NCI-H2107 (cell line): ENCODE measurements around the gene VWA5A.

Experiments used
- DNase-seq: peaks from one replicate; lab custom pipeline; 2025; lab: John Stamatoyannopoulos, UW

Gene VWA5A

GRCh38 chr11:124114942-124115781 lies at the start of gene VWA5A:
Gene VWA5A, plus strand, starts transcription at chr11:124115450. Its CDS starts 2,062 bp downstream, at chr11:124117512.
- no peak for DNase-seq

DNA sequence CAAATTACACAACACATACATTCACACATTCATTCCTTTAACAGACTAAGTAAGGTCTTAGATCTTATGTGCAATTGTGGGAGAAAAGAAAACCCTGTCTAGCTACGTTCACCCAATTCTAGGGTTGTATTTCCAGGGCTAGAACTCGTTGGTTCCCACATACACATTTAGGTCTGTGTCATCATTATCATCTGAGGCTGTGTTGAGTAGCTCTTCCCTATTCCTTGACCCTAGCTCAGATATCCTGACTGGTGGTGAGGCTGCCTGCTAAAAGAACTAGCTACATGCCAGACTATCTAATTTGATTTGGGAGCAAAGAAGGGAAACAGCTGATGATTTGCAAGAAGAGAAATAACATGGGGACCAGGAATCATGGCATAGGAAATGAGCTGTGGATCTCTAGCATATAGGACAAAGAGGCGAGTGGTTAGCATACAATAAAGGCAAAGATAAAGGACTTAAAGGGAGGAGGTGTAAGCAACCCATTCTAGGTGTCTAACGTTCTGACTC lies 46.6 kb upstream of the VWA5A start:
- DNase-seq: no peak

DNA sequence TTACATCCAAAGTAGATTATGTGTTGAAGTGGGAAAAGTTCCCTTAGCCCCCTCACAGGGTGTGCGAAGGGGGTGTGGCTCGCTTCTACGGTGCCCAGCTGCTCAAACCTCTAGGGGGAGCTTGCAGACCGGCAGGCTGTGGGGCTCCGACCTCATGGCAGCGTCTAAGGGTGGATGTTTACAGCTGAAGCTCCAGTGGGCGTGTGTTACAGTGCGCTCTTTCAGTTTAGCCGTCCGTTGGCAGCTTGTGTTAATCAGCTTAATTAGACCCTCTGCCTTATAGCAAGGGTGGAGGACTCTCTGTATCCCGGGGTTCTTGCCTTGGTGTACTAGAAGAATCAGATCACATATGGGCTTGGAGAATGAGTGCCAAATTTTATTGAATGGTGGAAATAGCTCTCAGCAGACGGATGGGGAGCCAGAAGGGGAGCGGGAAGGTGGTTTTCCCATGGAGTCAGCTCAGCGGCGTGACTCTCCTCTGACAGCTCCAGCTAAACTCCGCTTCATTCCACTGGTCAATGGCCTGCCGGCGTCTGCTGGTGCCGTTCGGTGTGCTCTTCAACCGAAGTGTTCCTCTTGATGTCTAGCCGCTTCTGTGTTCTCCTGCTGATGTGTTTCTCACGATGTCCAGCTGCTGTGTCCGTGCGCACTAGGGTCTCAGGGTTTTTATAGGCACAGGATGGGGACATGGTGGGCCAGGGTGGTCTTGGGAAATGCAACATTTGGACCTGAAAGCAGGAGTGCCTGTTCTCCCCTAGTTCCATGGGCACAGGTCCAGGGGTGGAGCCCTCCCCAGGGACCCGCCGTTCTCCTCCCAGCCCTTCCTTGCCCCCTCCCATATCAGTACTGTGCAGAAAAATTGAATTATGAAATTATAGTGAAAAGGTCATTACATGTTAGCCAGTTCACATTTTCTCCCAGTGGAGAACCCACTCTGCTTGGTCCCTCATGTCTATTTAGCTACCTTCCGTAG lies 45.5 kb upstream of the VWA5A start:
- no peak for DNase-seq

DNA sequence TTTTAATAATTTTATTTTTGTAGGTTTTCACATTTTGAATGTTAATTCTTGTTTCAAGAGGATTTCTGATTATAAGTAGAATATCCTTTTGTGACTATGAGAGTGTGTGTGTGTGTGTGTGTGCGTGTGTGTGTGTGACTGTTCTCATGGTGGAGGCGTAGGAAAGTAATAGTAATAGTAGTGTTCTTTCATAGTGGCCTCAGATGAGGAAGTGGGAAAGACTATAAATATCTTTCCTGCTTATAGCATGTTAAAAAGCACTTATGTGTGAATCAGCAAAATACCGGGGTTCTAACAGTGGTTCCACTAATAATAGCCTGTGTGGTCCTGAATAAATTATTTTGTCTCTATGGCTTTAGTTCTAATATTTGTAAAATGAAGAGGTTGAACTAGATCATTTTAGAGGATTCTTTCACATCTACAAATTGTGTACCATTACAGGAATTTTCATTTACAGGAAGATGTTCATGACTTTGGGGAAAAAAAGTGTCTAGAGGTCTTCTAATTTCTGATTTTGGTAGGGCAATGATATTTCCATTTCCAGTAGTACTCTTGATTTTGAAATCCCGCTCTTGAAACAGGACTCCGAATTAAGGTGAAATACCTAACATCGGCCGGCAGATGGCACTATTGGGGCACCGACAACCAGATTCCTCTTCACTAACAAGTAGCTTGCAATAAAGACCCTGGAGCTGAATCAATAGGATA lies 44.2 kb upstream of the VWA5A start:
- no peak for DNase-seq

GRCh38 chr11:124071623-124071948 lies 43.7 kb upstream of the VWA5A start:
- DNase-seq: no peak

GRCh38 chr11:124072147-124072546 lies 43.1 kb upstream of the VWA5A start:
- DNase-seq: no peak

- DNase-seq: no peak
Measured at GRCh38 chr11:124074554-124074953, 40.7 kb upstream of the VWA5A start.

DNA sequence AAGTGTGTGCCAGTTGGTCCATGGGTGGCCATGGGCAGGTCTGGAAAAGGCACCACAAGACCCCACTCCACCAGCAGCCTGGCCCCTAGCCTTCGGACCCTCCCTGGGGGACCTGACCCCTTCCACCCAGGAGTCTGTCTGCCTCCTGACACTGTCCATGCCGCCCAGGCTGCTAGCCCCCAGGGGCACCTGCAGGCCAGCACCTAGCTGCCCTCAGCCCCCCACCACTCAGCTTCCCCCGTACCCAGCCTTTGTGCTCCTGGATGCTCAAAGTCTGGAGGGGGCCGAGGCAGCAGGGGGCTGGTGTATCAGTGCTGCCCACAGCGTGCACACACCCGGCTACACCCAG lies 39.8 kb upstream of the VWA5A start:
- DNase-seq: no peak

DNA sequence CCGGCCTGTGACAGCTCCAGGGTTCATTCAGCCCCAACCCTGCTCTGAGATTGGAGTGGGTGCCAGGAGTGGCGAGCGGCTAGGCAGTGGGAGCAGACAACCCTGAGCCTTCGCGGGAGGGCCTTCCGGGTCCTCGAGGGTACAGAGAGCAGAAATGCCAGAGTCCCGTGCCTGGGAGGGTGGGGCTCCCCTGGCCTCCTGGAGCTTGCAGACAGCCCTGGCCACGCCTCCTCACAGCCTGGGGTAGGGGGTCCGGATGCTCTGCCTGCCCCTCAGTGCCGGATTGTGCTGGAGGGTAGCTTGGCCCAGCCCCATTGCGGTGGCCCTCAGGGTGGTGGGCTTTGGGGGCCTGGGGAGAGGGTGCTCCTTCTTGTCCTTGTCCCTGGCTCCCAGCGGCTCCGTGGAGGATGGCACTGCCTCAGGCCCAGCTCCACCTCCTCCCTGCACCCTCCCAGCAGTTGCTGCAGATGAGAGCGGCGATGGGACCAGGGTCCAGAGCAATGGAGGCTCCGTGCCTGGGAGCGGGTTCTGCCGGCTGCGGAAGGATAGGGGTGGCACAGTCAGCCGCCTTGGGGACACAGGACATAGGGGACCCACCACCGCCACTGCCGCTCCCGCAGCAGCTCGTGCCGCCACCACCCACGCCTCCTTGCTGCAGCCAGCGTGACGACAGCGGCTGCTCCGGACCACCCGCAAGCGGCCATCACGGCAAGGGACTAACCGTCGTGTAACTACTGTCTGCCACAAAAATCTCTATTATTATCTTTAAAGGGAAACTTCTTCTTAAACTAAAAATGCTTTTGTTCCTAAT lies 39.2 kb upstream of the VWA5A start:
- no peak for DNase-seq

DNA sequence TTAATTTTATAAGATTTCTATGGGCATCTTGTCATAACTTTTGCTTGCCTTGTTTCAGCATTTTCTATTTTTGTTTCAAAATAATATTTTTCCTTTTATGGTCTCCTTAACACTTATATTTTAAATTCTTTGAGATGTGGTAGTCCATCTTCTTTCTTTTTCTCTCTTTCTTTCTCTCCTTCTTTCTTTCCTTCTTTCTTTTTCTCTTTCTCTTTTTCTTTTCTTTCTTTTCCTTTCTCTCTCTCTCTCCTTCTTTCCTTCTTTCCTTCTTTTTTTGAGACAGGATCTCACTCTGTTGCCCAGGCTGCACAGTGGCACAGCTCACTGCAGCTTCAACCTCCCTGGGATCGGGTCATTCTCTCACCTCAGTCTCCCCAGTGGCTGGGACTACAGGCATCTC lies 38.0 kb upstream of the VWA5A start:
- DNase-seq: no peak

GRCh38 chr11:124078591-124078990 lies 36.7 kb upstream of the VWA5A start:
- DNase-seq: no peak

DNA sequence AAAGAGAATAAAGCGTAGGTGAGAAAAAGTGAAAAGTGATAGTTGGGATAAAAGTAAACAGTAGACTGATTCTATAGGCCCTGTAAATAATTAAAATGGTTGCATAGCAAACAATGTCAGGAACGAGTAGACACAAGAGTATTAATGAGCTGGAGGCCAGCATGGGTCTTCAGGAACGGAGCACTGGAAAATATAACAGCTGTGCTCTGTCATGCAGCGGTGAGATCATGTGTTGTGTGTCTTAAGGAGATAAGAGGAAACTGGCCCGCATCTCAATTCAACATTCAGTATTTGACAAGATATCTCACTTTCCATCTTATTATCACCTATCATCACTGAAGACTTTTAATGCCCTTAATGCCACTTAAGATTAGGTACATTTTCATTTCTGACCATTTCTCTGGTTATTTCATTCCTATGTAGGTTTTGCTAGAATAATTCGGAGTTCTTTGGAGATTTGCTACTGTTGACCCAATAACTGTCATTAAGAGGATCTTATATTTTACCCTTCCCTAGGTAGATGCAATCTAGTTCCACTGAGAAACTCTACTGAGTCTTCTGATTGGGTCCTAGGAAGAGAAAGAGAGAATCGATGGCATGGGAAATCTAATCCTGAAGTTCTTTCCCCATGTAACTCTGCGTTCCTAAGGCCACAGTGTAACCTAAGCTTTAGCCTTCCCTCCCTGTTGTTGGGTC lies 35.5 kb upstream of the VWA5A start:
- DNase-seq: no peak

GRCh38 chr11:124080327-124081001 lies 34.8 kb upstream of the VWA5A start:
- no peak for DNase-seq

DNA sequence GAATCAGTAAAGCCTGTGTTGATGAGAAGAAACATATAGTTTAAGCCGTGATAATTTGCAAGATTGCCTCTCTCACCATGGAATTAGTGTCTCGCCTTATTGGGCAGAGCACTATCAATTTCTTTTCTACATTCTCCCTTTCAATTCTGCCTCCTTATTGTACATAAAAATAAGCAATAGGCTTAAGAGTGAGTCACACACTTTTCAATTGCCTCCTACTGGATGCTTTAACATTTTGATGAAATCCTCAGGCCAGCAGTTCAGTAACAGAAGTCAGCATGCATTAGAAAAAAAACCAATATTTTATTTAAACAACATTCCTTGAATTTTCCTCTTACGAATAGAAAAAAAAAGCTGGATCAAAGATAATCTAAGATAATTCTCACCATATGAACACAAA lies 33.8 kb upstream of the VWA5A start:
- DNase-seq: no peak

- DNase-seq: no peak
Measured at GRCh38 chr11:124082371-124082770, 32.9 kb upstream of the VWA5A start.

GRCh38 chr11:124085583-124085982 lies 29.7 kb upstream of the VWA5A start:
- DNase-seq: no peak

DNA sequence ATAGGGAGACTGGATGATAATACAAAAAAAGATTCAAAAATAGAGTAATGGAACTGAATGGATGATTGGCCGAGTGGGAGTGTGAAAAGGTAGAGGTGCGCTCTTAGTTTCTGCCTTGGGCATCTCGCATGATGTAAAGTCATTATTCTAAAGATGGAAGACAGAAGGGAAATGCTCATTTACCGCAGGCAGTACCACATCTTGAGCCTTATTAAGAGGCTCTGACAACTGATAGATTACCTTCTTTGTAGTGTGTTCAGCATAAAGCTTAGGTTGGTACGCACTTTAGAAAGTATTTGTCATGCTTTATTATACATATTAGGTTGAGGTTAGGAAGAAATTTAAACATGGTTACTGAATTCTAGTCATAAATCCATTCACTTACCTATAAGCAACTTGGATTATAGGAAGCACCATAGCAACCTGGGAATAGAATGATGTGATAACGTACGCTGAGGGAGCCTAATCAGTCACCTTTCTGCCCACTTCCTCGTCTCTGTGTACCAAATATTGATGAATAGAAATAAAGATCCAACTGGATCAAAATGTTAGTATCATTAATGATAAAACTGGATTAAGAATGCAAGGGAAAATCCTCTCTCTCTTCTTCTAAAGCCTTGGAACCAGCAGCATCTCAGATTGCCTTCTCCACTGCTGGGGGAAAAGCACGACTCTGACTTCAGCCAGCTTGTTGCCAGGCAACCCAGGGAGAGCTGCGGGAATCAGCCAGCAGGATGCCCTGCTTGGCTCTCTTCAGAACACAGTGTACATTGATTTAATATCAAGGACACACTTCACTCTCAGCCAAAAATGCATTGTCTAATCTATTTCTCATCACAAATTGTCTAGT lies 29.0 kb upstream of the VWA5A start:
- DNase-seq: no peak

GRCh38 chr11:124090996-124091395 lies 24.3 kb upstream of the VWA5A start:
- DNase-seq: no peak

DNA sequence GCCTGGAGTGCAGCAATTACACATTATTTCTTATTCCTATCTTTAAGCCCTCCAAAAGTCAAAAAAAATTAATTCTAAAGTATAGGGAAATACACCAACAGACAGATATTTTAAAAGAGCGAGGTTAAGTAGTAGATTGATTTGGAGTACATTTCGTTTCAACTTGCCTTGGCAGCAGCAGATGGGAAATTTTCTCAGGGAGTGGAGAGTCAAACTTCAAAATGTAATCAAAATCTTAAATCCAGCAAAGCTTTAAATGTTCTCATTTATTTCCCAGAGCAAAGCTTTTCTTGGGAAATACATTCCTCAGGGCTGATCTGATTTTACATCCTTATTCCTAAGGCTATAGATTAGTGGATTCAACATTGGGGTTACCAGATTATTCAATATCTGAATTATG lies 21.9 kb upstream of the VWA5A start:
- DNase-seq: no peak
